HCT116 (cell line): ENCODE results near the gene FAM228B. TPM values are rescaled to one million over a fixed set of nuclear protein-coding genes. Genes with fewer than 3 reads are reported as not detected.

ENCODE experiments used
- ATAC-seq: fragments of 200-7000 bp; cut with Tn5 transposase; 2 replicates; pipeline ENCODE4 v1.9.1; 2020; ENCODE audit warnings: mild to moderate bottlenecking, moderate library complexity
- BruUV-seq: library from RNA; stranded (reverse); fragments of 400-500 nt; replicated peaks from 2 replicates; lab custom pipeline; 2021; lab: Mats Ljungman, UMichigan
- CTCF ChIA-PET: fragments of 300-600 bp; sonication (Branson Sonifier 250); formaldehyde crosslinking; loops from one replicate; lab custom pipeline; 2021; ENCODE audit warnings: antibody characterized with exemption; lab: Charles Lee
- POLR2A ChIA-PET: fragments of 300-600, 350-600 bp; sonication (Branson Sonifier 250); formaldehyde crosslinking; loops from one replicate; lab custom pipeline; 2021; ENCODE audit warnings: antibody characterized with exemption; lab: Charles Lee
- RAD21 ChIA-PET, 2 experiments: fragments of 300-600 bp; sonication (Branson Sonifier 250); formaldehyde crosslinking; loops; one replicate each; lab custom pipeline; 2023; ENCODE audit warnings: low total read pairs in 2 of 2; ENCODE audit not compliant: uncharacterized antibody in 2 of 2, unreplicated experiment in 2 of 2, low non-redundant PET in 1 of 2; lab: Charles Lee
- DNase-seq: peaks from one replicate; pipeline ENCODE4 v3.0.0-alpha.2; 2010; ENCODE audit warnings: low read depth, low spot score
- H2AFZ ChIP-seq: fragments of 200-600 bp; shearing (Covaris generic), sonication (generic); 2 replicates; pipeline ENCODE4 v1.6.1; 2017; ENCODE audit warnings: low read depth, mixed run types, mixed read lengths, antibody characterized with exemption, low read length; ENCODE audit not compliant: poor library complexity, severe bottlenecking
- H3K27ac ChIP-seq: 2 replicates; pipeline ENCODE4 v1.5.1; 2012; ENCODE audit warnings: low read depth, low read length
- H3K27me3 ChIP-seq: fragments of 200-600 bp; sonication (generic); 2 replicates; pipeline ENCODE4 v1.6.1; 2016; ENCODE audit warnings: mixed run types, low read length, mixed read lengths; ENCODE audit not compliant: insufficient read depth
- H3K36me3 ChIP-seq, 2 experiments: fragments of 200-500 bp in 1 of 2; fragments of 200-600 bp in 1 of 2; sonication (Bioruptor generic) in 1 of 2; sonication (generic) in 1 of 2; 2 replicates each; pipeline versions ENCODE4 v1.5.1 to v1.6.1; 2014 to 2016; ENCODE audit warnings: low read length in 2 of 2, inconsistent platforms in 1 of 2, mixed read lengths in 1 of 2, mixed run types in 1 of 2; ENCODE audit not compliant: insufficient read depth in 2 of 2, control insufficient read depth in 1 of 2
- H3K4me1 ChIP-seq, 2 experiments: fragments of 200-600 bp in 1 of 2; sonication (generic) in 1 of 2; 2 replicates each; pipeline versions ENCODE4 v1.5.1 to v1.6.1; 2012 to 2017; ENCODE audit warnings: low read length in 2 of 2, inconsistent platforms in 1 of 2, mild to moderate bottlenecking in 1 of 2, mixed read lengths in 1 of 2, mixed run types in 1 of 2, moderate library complexity in 1 of 2; ENCODE audit not compliant: insufficient read depth in 2 of 2, control insufficient read depth in 1 of 2
- H3K4me2 ChIP-seq: fragments of 200-600 bp; sonication (generic); 2 replicates; pipeline ENCODE4 v1.6.1; 2017; ENCODE audit warnings: mixed run types, low read length, mixed read lengths
- H3K4me3 ChIP-seq, 2 experiments: fragments of 200-600 bp in 1 of 2; sonication (generic) in 1 of 2; replicated peaks in 1 of 2; 2 replicates each; pipeline ENCODE4 v1.5.1; 2011 to 2016; ENCODE audit warnings: low read length in 2 of 2, control low read depth in 1 of 2, low read depth in 1 of 2, mild to moderate bottlenecking in 1 of 2, mixed read lengths in 1 of 2, mixed run types in 1 of 2
- H3K79me2 ChIP-seq: fragments of 200-600 bp; sonication (generic); 2 replicates; pipeline ENCODE4 v1.6.1; 2017; ENCODE audit warnings: mild to moderate bottlenecking, mixed run types, low read length, moderate library complexity, mixed read lengths; ENCODE audit not compliant: insufficient read depth
- H3K9ac ChIP-seq: fragments of 200-600 bp; sonication (generic); 2 replicates; pipeline ENCODE4 v1.6.1; 2016; ENCODE audit warnings: low read length, mixed read lengths
- H3K9me2 ChIP-seq: fragments of 200-600 bp; sonication (generic), shearing (Covaris generic); 2 replicates; pipeline ENCODE4 v1.6.1; 2017; ENCODE audit warnings: mixed run types, mild to moderate bottlenecking, moderate library complexity; ENCODE audit not compliant: insufficient read depth
- H3K9me3 ChIP-seq, 2 experiments: fragments of 200-500 bp in 1 of 2; fragments of 200-600 bp in 1 of 2; sonication (Bioruptor generic) in 1 of 2; sonication (generic) in 1 of 2; 2 replicates each; pipeline ENCODE4 v1.6.1; 2014 to 2017; ENCODE audit warnings: low read length in 2 of 2, mixed read lengths in 2 of 2, inconsistent platforms in 1 of 2, low read depth in 1 of 2, mild to moderate bottlenecking in 1 of 2, mixed run types in 1 of 2, moderate library complexity in 1 of 2; ENCODE audit not compliant: control insufficient read depth in 1 of 2, insufficient read depth in 1 of 2
- H4K20me1 ChIP-seq: fragments of 200-600 bp; sonication (generic), shearing (Covaris generic); 2 replicates; pipeline ENCODE4 v1.6.1; 2017; ENCODE audit warnings: mixed run types, mild to moderate bottlenecking, moderate library complexity; ENCODE audit not compliant: insufficient read depth
- CBX3 ChIP-seq: IDR thresholded peaks from 2 replicates; pipeline ENCODE4 v1.6.1; 2012; ENCODE audit warnings: low read depth
- ELF1 ChIP-seq: IDR thresholded peaks from 2 replicates; pipeline ENCODE4 v1.6.1; 2012; ENCODE audit warnings: low read depth, borderline replicate concordance
- EZH2phosphoT487 ChIP-seq: fragments of 200-600 bp; IDR thresholded peaks from 2 replicates; pipeline ENCODE4 v1.6.1; 2018; ENCODE audit warnings: antibody characterized with exemption, borderline replicate concordance
- MAX ChIP-seq: IDR thresholded peaks from 2 replicates; pipeline ENCODE4 v1.6.1; 2012
- RAD21 ChIP-seq: IDR thresholded peaks from 2 replicates; pipeline ENCODE4 v1.6.1; 2012; ENCODE audit warnings: low read depth, mild to moderate bottlenecking
- SP1 ChIP-seq: IDR thresholded peaks from 2 replicates; pipeline ENCODE4 v1.6.1; 2012; ENCODE audit warnings: low read depth
- TCF7L2 ChIP-seq: IDR thresholded peaks from 2 replicates; pipeline ENCODE4 v1.7.0; 2011; ENCODE audit warnings: borderline replicate concordance, inconsistent platforms; ENCODE audit not compliant: insufficient read depth, insufficient read length; ENCODE audit errors: extremely low read depth
- ZBTB33 ChIP-seq: IDR thresholded peaks from 2 replicates; pipeline ENCODE4 v1.6.1; 2011; ENCODE audit warnings: mild to moderate bottlenecking, low read length, moderate library complexity; ENCODE audit not compliant: insufficient replicate concordance; ENCODE audit errors: extremely low read depth
- ZFX ChIP-seq: fragments of 450-650 bp; IDR thresholded peaks from 2 replicates; pipeline ENCODE4 v1.6.1; 2017
- ZNF274 ChIP-seq: fragments of 200-500 bp; sonication (Bioruptor generic); IDR thresholded peaks from 2 replicates; pipeline ENCODE4 v1.6.1; 2014; ENCODE audit warnings: mild to moderate bottlenecking, low read depth, low read length, inconsistent platforms
- intact Hi-C: fragments of 100-400 bp; cut with micrococcal nuclease; formaldehyde crosslinking; loops from 2 replicates; pipeline ENCODE4 v1.10.0; 2022
- total RNA-seq: library from RNA; stranded (reverse); gene quantifications from one replicate; pipeline ENCODE4 v1.2.1, GENCODE V29; 2021; ENCODE audit not compliant: unreplicated experiment
- TF ChIP-seq, protein P1 (sequence below): IDR thresholded peaks from 2 replicates; pipeline ENCODE4 v1.6.1; 2012

Gene FAM228B
- total RNA-seq, 1 experiment from 2014 or later = 5.6 TPM

- Histone ChIP-seq H4K20me1 (no peaks in the 10 kb centered on the region), H3K27me3 (no peaks in the 10 kb centered on the region), H3K9me3 (peaks cover 0 to 4% of the 10 kb centered on the region in 2 experiments; a peak in 1 of 4 replicates), H3K27ac (no peak overlapping the region), H3K4me2 (no peak overlapping the region), H2AFZ (no peak overlapping the region), H3K79me2 (no peaks in the 10 kb centered on the region), H3K9ac (no peak overlapping the region), H3K4me1 (no peaks in the 10 kb centered on the region)
- CTCF ChIA-PET = no interaction called here
- RAD21 ChIA-PET = no interaction called here
- POLR2A ChIA-PET = no interaction called here
- ATAC-seq = no peak
- no peak for TF ChIP-seq CBX3
- TF ChIP-seq, protein P1, sequence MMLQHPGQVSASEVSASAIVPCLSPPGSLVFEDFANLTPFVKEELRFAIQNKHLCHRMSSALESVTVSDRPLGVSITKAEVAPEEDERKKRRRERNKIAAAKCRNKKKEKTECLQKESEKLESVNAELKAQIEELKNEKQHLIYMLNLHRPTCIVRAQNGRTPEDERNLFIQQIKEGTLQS = no peak
- no peak for TF ChIP-seq ZBTB33
- no peak for TF ChIP-seq TCF7L2
- no peak for TF ChIP-seq ZFX
- no peak for TF ChIP-seq RAD21
- no peak for TF ChIP-seq ELF1
- no peak for TF ChIP-seq SP1
- no peak for TF ChIP-seq ZNF274
- TF ChIP-seq EZH2phosphoT487 = no peak
- TF ChIP-seq MAX = no peak
- TF ChIP-seq, all 23 proteins: peak for 0
- BruUV-seq = no TSS peak
- Histone ChIP-seq H3K36me3 (no peaks in the 10 kb centered on the region), H3K9me2 (no peaks in the 10 kb centered on the region), H3K4me3 (no peak overlapping the region)
- DNase-seq = no peak
- intact Hi-C loops = no loop called here
Observed at GRCh38 chr2:24147364-24147763, 24.1 kb downstream of the FAM228B start.
